ENCODE data around the gene SH3PXD2A.

DNA sequence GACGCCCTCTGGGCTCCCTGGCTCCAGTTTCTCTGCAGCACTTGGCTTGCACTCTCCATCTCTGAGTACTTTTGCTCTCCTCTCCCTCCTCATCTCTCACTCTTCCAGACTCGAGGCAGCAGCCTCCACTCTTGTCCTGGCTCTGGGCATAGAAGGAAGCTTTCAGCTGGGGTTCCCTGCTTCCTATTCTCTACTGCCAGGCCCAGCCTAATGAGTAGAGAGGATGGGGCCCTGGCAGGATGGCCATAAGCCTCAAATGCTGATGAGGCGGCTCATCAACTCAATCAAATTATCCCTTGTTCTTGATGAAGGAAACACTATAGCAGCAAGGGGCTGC lies 306.1 kb downstream of the SH3PXD2A start:
- TF ChIP-seq, protein P1, sequence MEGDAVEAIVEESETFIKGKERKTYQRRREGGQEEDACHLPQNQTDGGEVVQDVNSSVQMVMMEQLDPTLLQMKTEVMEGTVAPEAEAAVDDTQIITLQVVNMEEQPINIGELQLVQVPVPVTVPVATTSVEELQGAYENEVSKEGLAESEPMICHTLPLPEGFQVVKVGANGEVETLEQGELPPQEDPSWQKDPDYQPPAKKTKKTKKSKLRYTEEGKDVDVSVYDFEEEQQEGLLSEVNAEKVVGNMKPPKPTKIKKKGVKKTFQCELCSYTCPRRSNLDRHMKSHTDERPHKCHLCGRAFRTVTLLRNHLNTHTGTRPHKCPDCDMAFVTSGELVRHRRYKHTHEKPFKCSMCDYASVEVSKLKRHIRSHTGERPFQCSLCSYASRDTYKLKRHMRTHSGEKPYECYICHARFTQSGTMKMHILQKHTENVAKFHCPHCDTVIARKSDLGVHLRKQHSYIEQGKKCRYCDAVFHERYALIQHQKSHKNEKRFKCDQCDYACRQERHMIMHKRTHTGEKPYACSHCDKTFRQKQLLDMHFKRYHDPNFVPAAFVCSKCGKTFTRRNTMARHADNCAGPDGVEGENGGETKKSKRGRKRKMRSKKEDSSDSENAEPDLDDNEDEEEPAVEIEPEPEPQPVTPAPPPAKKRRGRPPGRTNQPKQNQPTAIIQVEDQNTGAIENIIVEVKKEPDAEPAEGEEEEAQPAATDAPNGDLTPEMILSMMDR (IDR thresholded peaks at IDR 0.05), result no peak
- no peak for TF ChIP-seq POLR2A (IDR thresholded peaks at IDR 0.05)

Measured in adrenal gland (tissue), 5 donors.